ENCODE data around the gene PCDHGA3. TPM values are rescaled to one million over a fixed set of nuclear protein-coding genes. Genes with fewer than 3 reads are reported as not detected.

The PCDHGA3 gene
- total and polyA plus RNA-seq, 9 of the 15 experiments (the other 6 are each of a cell fraction or from before 2014, with no cell fraction given) = 0.13 to 0.28 (median 0.18) TPM; not detected in 2

GRCh38 chr5:141369994-141370848, 26.6 kb downstream of the PCDHGA3 start, which contains the start of gene PCDHGB3 (continued):
- TF ChIP-seq NFYB (IDR thresholded peaks at IDR 0.05; ENCODE audit: extremely low read depth, insufficient read length) = no peak
- no peak for TF ChIP-seq ZC3H11A (IDR thresholded peaks at IDR 0.05; ENCODE audit: low read depth, low read length)
- peak; percentile 69 for TF ChIP-seq ZSCAN29 (IDR thresholded peaks at IDR 0.05)
- TF ChIP-seq RB1 (IDR thresholded peaks at IDR 0.05; ENCODE audit: low read depth) = no peak
- no peak for TF ChIP-seq ZNF445 (CRISPR knock-in tag; IDR thresholded peaks at IDR 0.05; ENCODE audit: low read depth)
- no peak for TF ChIP-seq THAP7 (CRISPR knock-in tag; IDR thresholded peaks at IDR 0.05)
- no peak for TF ChIP-seq ESRRA (IDR thresholded peaks at IDR 0.05; ENCODE audit: borderline replicate concordance, low read depth)
- peak; percentile 48 to 55 for TF ChIP-seq RAD21 (CRISPR knock-in tag; conservative IDR thresholded peaks at IDR 0.05 in 1 of 2, IDR thresholded peaks at IDR 0.05 in 1 of 2)
- TF ChIP-seq, protein P1, sequence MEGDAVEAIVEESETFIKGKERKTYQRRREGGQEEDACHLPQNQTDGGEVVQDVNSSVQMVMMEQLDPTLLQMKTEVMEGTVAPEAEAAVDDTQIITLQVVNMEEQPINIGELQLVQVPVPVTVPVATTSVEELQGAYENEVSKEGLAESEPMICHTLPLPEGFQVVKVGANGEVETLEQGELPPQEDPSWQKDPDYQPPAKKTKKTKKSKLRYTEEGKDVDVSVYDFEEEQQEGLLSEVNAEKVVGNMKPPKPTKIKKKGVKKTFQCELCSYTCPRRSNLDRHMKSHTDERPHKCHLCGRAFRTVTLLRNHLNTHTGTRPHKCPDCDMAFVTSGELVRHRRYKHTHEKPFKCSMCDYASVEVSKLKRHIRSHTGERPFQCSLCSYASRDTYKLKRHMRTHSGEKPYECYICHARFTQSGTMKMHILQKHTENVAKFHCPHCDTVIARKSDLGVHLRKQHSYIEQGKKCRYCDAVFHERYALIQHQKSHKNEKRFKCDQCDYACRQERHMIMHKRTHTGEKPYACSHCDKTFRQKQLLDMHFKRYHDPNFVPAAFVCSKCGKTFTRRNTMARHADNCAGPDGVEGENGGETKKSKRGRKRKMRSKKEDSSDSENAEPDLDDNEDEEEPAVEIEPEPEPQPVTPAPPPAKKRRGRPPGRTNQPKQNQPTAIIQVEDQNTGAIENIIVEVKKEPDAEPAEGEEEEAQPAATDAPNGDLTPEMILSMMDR (IDR thresholded peaks at IDR 0.05 in 2 of 3, conservative IDR thresholded peaks at IDR 0.05 in 1 of 3; ENCODE audit: insufficient read depth in 2 of 3, low read depth in 1 of 3, low read length in 3 of 3) = peak; percentile 64 to 70 (median 67)
- no peak for TF ChIP-seq EP400 (IDR thresholded peaks at IDR 0.05)
- TF ChIP-seq PTTG1 (tag; IDR thresholded peaks at IDR 0.05; ENCODE audit: low read depth) = no peak
- no peak for TF ChIP-seq POLR3A (IDR thresholded peaks at IDR 0.05; ENCODE audit: borderline replicate concordance, extremely low read depth, insufficient read depth, insufficient read length)
- TF ChIP-seq ZNF175 (CRISPR knock-in tag; IDR thresholded peaks at IDR 0.05; ENCODE audit: low read depth) = no peak
- peak; percentile 19; the same call in 1 of the 2 replicates for TF ChIP-seq REST (IDR thresholded peaks at IDR 0.05; ENCODE audit: borderline replicate concordance)
- TF ChIP-seq REST (CRISPR knock-in tag; IDR thresholded peaks at IDR 0.05; ENCODE audit: low read depth) = no peak
- no peak for TF ChIP-seq ZNF766 (CRISPR knock-in tag; conservative IDR thresholded peaks at IDR 0.05)
- TF ChIP-seq SMC3 (conservative IDR thresholded peaks at IDR 0.05; ENCODE audit: insufficient read depth, low read depth, low read length) = peak; percentile 40; the same call in 1 of the 2 replicates
